BJ (cell line): ENCODE measurements around the gene FAM174B. TPM values are rescaled to one million over a fixed set of nuclear protein-coding genes. Genes with fewer than 3 reads are reported as not detected.

ENCODE experiments used
- CTCF ChIA-PET: fragments of 350-600 bp; formaldehyde crosslinking; extraction: SDS; loops from one replicate; lab custom pipeline; 2021; ENCODE audit warnings: antibody characterized with exemption, inconsistent platforms; lab: Yijun Ruan, JAX
- POLR2A ChIA-PET: fragments of 300-600 bp; sonication (Branson Sonifier 250); formaldehyde crosslinking; extraction: SDS; loops from one replicate; lab custom pipeline; 2021; ENCODE audit warnings: antibody characterized with exemption; lab: Charles Lee
- DNase-seq: peaks from one replicate; pipeline ENCODE4 v3.0.0-alpha.2; 2011; ENCODE audit warnings: low read depth
- H3K27me3 ChIP-seq: 2 replicates; pipeline ENCODE4 v1.6.0; 2011; ENCODE audit warnings: low read length; ENCODE audit not compliant: control insufficient read depth, insufficient read depth
- H3K36me3 ChIP-seq: 2 replicates; pipeline ENCODE4 v1.5.1; 2011; ENCODE audit warnings: low read length; ENCODE audit not compliant: control insufficient read depth, insufficient read depth
- H3K4me3 ChIP-seq: 2 replicates; pipeline ENCODE4 v1.5.1; 2011; ENCODE audit warnings: low read depth, mild to moderate bottlenecking, control low read depth, low read length
- CTCF ChIP-seq: IDR thresholded peaks from 2 replicates; pipeline ENCODE4 v1.5.1; 2011; ENCODE audit warnings: low read depth, mild to moderate bottlenecking, control low read depth, inconsistent platforms, low read length, moderate library complexity; ENCODE audit not compliant: insufficient read depth
- polyA plus RNA-seq: library from polyadenylated mRNA; depleted of rRNA; stranded (reverse); fragments of >200 nt; gene quantifications from 2 replicates; pipeline ENCODE4 v1.2.3, GENCODE V29; 2011

The FAM174B gene
- polyA plus RNA-seq, 1 experiment = 5.1 TPM

DNA sequence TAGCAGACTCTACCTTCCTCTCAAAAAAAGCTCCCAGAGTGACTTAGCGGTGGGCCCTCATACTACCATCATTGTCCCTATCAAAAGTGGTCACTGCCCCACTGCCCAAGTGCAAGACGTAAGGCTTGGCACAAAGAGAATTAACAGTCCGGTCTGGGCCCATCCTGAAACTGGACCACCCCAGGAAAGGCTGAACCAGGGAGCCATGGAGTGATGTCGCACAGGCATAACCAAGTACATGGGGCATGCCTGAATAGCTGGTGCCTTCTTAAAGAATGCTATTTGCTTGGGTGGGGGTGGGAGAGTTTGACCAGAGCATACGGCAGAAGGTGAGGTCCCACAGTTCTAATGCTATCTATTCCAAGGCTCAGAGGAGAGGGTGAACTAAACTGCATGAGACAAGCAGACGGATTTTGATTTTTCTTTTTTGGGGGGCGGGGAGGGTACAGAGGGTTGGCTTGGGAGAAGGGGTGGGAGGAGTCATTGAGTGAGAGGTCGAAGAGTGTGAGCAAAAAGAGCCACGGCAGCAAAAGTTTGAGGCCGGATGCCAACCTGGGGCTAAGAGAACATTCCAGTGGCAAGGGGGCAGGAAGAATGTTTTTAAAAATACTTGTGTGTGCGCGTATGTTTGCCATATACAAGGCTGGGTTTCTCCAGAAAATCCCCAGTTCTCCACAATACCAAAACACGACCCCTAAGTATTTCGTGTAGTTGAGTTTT is 50.2 kb downstream of the FAM174B start:
- H3K36me3 ChIP-seq = no peaks in the 10 kb centered on the region
- ChIA-PET CTCF (no interaction called here), POLR2A (no interaction called here)
- no peak for DNase-seq
- H3K4me3 ChIP-seq = no peak overlapping the region
- H3K27me3 ChIP-seq = no peaks in the 10 kb centered on the region
- no peak for TF ChIP-seq CTCF

DNA sequence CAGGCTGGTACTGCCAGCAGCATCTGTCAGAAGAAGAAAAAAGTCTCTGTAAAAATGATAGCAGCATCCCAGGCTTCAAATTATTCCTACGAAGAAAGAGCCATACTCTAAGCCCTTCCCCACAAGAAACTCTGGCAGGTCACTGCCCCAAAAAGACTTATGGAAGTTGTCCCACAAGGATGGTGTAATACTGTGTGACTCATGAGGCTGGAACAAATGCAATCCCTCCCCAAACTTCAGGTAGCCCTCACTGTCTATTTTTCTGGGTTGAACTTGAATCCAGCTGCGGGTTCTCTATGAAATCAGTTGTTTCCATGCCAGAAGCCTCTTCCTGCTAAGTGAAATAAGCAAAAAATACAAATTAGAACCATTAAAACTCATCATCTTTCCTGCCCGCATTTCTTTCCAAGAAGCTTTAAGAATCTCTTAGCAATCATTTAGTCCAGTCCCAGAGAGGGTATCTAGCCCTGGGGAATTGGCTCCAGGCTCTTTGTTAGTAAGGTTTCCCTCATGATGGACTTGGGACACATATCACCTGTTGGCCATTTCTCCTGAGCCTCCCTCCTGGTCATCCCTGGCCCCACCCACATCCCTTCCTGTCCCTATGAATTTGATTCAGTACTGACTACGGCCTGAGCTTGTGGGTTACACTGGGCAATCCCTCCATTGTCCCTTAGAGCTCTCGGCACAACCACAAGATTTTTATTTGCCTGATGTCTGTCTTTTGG is 51.7 kb downstream of the FAM174B start:
- DNase-seq = no peak
- H3K4me3 ChIP-seq = no peak overlapping the region
- ChIA-PET POLR2A (no interaction called here), CTCF (no interaction called here)
- TF ChIP-seq CTCF = no peak
- H3K36me3 ChIP-seq = no peaks in the 10 kb centered on the region
- no peaks in the 10 kb centered on the region for H3K27me3 ChIP-seq

DNA sequence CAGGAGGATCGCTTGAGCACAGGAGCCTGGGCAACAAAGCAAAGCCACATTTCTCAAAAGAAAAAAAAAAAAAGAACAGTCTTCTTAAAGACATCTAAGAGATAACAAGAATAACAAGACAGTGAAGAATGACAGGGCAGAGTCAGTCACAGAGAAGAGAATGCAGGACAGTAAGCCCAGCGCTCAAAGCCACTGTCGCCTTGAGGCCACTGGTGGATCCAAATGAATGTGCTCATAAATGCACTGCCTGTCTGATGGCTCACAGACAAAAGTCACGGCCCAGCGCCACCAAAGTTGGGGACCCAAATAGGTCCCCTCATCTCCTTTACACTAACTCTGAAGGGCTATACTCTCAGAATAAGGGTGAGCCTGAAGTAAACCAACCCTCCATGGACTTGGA is 52.3 kb downstream of the FAM174B start:
- ChIA-PET POLR2A (no interaction called here), CTCF (interaction anchor here (0.6 kb wide), 1 partner anchor 450 kb away, joined by 3 read pairs; no protein-coding TSS in a partner anchor)
- DNase-seq = no peak
- Histone ChIP-seq H3K36me3 (no peaks in the 10 kb centered on the region), H3K4me3 (no peak overlapping the region), H3K27me3 (no peaks in the 10 kb centered on the region)
- TF ChIP-seq CTCF = no peak

DNA sequence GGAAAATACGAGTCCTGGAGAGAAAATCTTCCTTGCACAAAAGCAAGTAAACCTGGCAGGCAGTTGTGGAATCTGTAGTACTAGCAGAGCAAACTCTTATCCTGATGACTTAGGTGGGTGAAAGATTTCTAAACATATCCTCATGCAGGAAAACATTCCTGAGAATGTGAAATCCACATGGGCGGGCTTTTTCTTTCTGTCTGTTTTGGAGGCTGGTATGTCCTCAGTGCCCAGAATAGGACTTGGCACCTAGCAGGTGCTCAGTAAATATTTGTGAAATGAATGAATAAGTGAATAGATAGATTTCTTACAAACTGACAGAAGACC is 53.3 kb downstream of the FAM174B start:
- H3K36me3 ChIP-seq = no peaks in the 10 kb centered on the region
- DNase-seq = no peak
- H3K27me3 ChIP-seq = no peaks in the 10 kb centered on the region
- no peak for TF ChIP-seq CTCF
- ChIA-PET CTCF (no interaction called here), POLR2A (no interaction called here)
- H3K4me3 ChIP-seq = no peak overlapping the region

GRCh38 chr15:92601592-92602266 is 53.8 kb downstream of the FAM174B start:
- POLR2A ChIA-PET = no interaction called here
- H3K27me3 ChIP-seq = no peaks in the 10 kb centered on the region
- CTCF ChIA-PET = no interaction called here
- TF ChIP-seq CTCF = no peak
- no peaks in the 10 kb centered on the region for H3K36me3 ChIP-seq
- no peak for DNase-seq
- no peak overlapping the region for H3K4me3 ChIP-seq
